Caco-2 (cell line): Measurements from ENCODE around the gene LCOR. TPM values are rescaled to one million over a fixed set of nuclear protein-coding genes. Genes with fewer than 3 reads are reported as not detected.

Experiments
- BruUV-seq: library from RNA; stranded (reverse); fragments of 400-500 nt; replicated peaks from 2 replicates; lab custom pipeline; 2021; lab: Mats Ljungman, UMichigan
- CTCF ChIA-PET: fragments of 300-600 bp; sonication (Branson Sonifier 250); formaldehyde crosslinking; loops from one replicate; lab custom pipeline; 2022; ENCODE audit warnings: antibody characterized with exemption; lab: Charles Lee
- POLR2A ChIA-PET: fragments of 300-600 bp; sonication (Branson Sonifier 250); formaldehyde crosslinking; loops from one replicate; lab custom pipeline; 2022; ENCODE audit warnings: antibody characterized with exemption; lab: Charles Lee
- DNase-seq, 2 experiments: peaks; one replicate each; pipeline versions ENCODE4 v3.0.0 to v3.0.0-alpha.2; 2020 to 2022
- H3K27me3 ChIP-seq: replicated peaks from 2 replicates; pipeline ENCODE4 v1.6.0; 2011; ENCODE audit warnings: low read length; ENCODE audit not compliant: control insufficient read depth, insufficient read depth
- H3K36me3 ChIP-seq: 2 replicates; pipeline ENCODE4 v1.5.1; 2011; ENCODE audit warnings: low read length; ENCODE audit not compliant: control insufficient read depth, insufficient read depth
- H3K4me1 ChIP-seq: fragments of 250-450 bp; sonication (Bioruptor Pico); 2 replicates; pipeline ENCODE4 v1.5.1; 2020; ENCODE audit warnings: mild to moderate bottlenecking
- H3K4me3 ChIP-seq: 2 replicates; pipeline ENCODE4 v1.5.1; 2011; ENCODE audit warnings: low read depth, mild to moderate bottlenecking, control low read depth, low read length
- H3K9me3 ChIP-seq: fragments of 250-450 bp; sonication (Bioruptor Pico); 2 replicates; pipeline ENCODE4 v1.5.1; 2020; ENCODE audit warnings: mild to moderate bottlenecking, moderate library complexity
- H3K27ac Mint-ChIP-seq: one replicate; pipeline ENCODE4 v1.8.0; 2022; ENCODE audit warnings: mixed read lengths; ENCODE audit not compliant: unreplicated experiment
- H3K27me3 Mint-ChIP-seq: one replicate; pipeline ENCODE4 v1.8.0; 2022; ENCODE audit warnings: mixed read lengths; ENCODE audit not compliant: insufficient read depth, unreplicated experiment
- H3K36me3 Mint-ChIP-seq: one replicate; pipeline ENCODE4 v1.8.0; 2022; ENCODE audit warnings: mild to moderate bottlenecking, mixed read lengths; ENCODE audit not compliant: insufficient read depth, unreplicated experiment
- H3K4me1 Mint-ChIP-seq: one replicate; pipeline ENCODE4 v1.8.0; 2022; ENCODE audit warnings: low read depth, mixed read lengths; ENCODE audit not compliant: unreplicated experiment
- H3K4me3 Mint-ChIP-seq: one replicate; pipeline ENCODE4 v1.8.0; 2022; ENCODE audit warnings: mild to moderate bottlenecking, moderate library complexity, mixed read lengths; ENCODE audit not compliant: unreplicated experiment
- H3K9me3 Mint-ChIP-seq: one replicate; pipeline ENCODE4 v1.8.0; 2022; ENCODE audit warnings: mixed read lengths; ENCODE audit not compliant: unreplicated experiment
- CTCF ChIP-seq, 2 experiments: fragments of 200-600 bp in 1 of 2; IDR thresholded peaks; 1 replicate in 1 of 2; 2 replicates in 1 of 2; pipeline versions ENCODE4 v1.5.1 to v1.8.0; 2011 to 2022; ENCODE audit warnings: antibody characterized with exemption in 1 of 2, control low read depth in 1 of 2, inconsistent platforms in 1 of 2, low read depth in 1 of 2, low read length in 1 of 2, mild to moderate bottlenecking in 1 of 2, moderate library complexity in 1 of 2; ENCODE audit not compliant: insufficient read depth in 1 of 2, severe bottlenecking in 1 of 2, unreplicated experiment in 1 of 2
- intact Hi-C: fragments of 100-400 bp; cut with micrococcal nuclease; formaldehyde crosslinking; loops from one replicate; pipeline ENCODE4 v1.10.0; 2022; ENCODE audit not compliant: unreplicated experiment
- total RNA-seq: library from RNA; stranded (reverse); gene quantifications from 2 replicates; pipeline ENCODE4 v1.2.3, GENCODE V29; 2022

The LCOR gene
- total RNA-seq, 1 experiment from 2014 or later, result 51.8 TPM

GRCh38 chr10:96873086-96873485, 41.0 kb downstream of the LCOR start:
- no peaks in the 10 kb centered on the region for H3K27me3 Mint-ChIP-seq
- ChIA-PET CTCF (no interaction called here), POLR2A (no interaction called here)
- no peaks in the 10 kb centered on the region for H3K9me3 Mint-ChIP-seq
- BruUV-seq, result no TSS peak
- Histone ChIP-seq H3K36me3 (no peaks in the 10 kb centered on the region), H3K4me3 (no peak overlapping the region), H3K27me3 (no peaks in the 10 kb centered on the region), H3K4me1 (0 out of 2 replicates have a peak, but pooled peaks cover 3% of the 10 kb centered on the region), H3K9me3 (peaks cover 4% of the 10 kb centered on the region; the same call in 1 of the 2 replicates)
- peaks cover 29% of the 10 kb centered on the region for H3K36me3 Mint-ChIP-seq
- peaks cover 3% of the 10 kb centered on the region for H3K4me1 Mint-ChIP-seq
- no peak for DNase-seq
- intact Hi-C loops, result no loop called here
- H3K4me3 Mint-ChIP-seq, result no peak overlapping the region
- TF ChIP-seq CTCF (IDR thresholded peaks at IDR 0.05; ENCODE audit: insufficient read depth in 1 of 2, low read depth in 1 of 2, low read length in 1 of 2, severe bottlenecking in 1 of 2, unreplicated experiment in 1 of 2), result no peak
- H3K27ac Mint-ChIP-seq, result no peak overlapping the region

GRCh38 chr10:96873756-96874467, 41.8 kb downstream of the LCOR start:
- intact Hi-C loops, result no loop called here
- Mint-ChIP-seq H3K27ac (no peak overlapping the region), H3K27me3 (no peaks in the 10 kb centered on the region), H3K36me3 (peaks cover 29% of the 10 kb centered on the region), H3K4me1 (peaks cover 7% of the 10 kb centered on the region), H3K9me3 (no peaks in the 10 kb centered on the region), H3K4me3 (no peak overlapping the region)
- Histone ChIP-seq H3K9me3 (peaks cover 4% of the 10 kb centered on the region; the same call in 1 of the 2 replicates), H3K27me3 (no peaks in the 10 kb centered on the region), H3K4me1 (0 out of 2 replicates have a peak, but pooled peaks cover 3% of the 10 kb centered on the region), H3K4me3 (no peak overlapping the region), H3K36me3 (no peaks in the 10 kb centered on the region)
- TF ChIP-seq CTCF (IDR thresholded peaks at IDR 0.05; ENCODE audit: insufficient read depth in 1 of 2, low read depth in 1 of 2, low read length in 1 of 2, severe bottlenecking in 1 of 2, unreplicated experiment in 1 of 2), result no peak
- DNase-seq, result no peak
- no TSS peak for BruUV-seq
- CTCF ChIA-PET, result no interaction called here
- POLR2A ChIA-PET, result interaction anchor here (0.6 kb wide), 1 partner anchor 62 kb away, joined by 7 read pairs; no protein-coding TSS in a partner anchor

GRCh38 chr10:96878057-96878456, 46.0 kb downstream of the LCOR start:
- no peaks in the 10 kb centered on the region for H3K27me3 ChIP-seq
- Mint-ChIP-seq H3K9me3 (no peaks in the 10 kb centered on the region), H3K27me3 (no peaks in the 10 kb centered on the region), H3K36me3 (no peaks in the 10 kb centered on the region), H3K4me1 (peaks cover 7% of the 10 kb centered on the region), H3K27ac (no peak overlapping the region), H3K4me3 (no peak overlapping the region)
- no TSS peak for BruUV-seq
- no peaks in the 10 kb centered on the region; the same call in 1 of the 2 replicates for H3K9me3 ChIP-seq
- H3K4me3 ChIP-seq, result no peak overlapping the region
- no peaks in the 10 kb centered on the region for H3K36me3 ChIP-seq
- no peak for DNase-seq
- intact Hi-C loops, result no loop called here
- ChIA-PET POLR2A (no interaction called here), CTCF (no interaction called here)
- H3K4me1 ChIP-seq, result no peaks in the 10 kb centered on the region
- no peak for TF ChIP-seq CTCF (IDR thresholded peaks at IDR 0.05; ENCODE audit: insufficient read depth in 1 of 2, low read depth in 1 of 2, low read length in 1 of 2, severe bottlenecking in 1 of 2, unreplicated experiment in 1 of 2)
